Stimulated activated CD8-positive, alpha-beta memory T cell treated with anti-CD3 and anti-CD28 coated beads, Interleukin-2, amount 100 ng/mL, for 48 hours (primary cell): Measurements from ENCODE around the gene PCNX2.
A peak's percentile ranks its signal among the peaks of the same experiment; 100 is the strongest.

ENCODE experiments used
- DNase-seq, 2 donors: peaks; one replicate each; pipeline ENCODE4 v3.0.0-alpha.2; 2020; ENCODE audit warnings: low read depth in 2 of 2

PCNX2 gene

GRCh38 chr1:232962761-232963745, 332.5 kb downstream of the PCNX2 start:
- DNase-seq: no peak

- no peak for DNase-seq
Observed at GRCh38 chr1:232958067-232958466, 337.5 kb downstream of the PCNX2 start.

GRCh38 chr1:232956081-232956480, 339.4 kb downstream of the PCNX2 start:
- DNase-seq: no peak

- DNase-seq: no peak
Observed at GRCh38 chr1:232954594-232955365, 340.7 kb downstream of the PCNX2 start.

DNA sequence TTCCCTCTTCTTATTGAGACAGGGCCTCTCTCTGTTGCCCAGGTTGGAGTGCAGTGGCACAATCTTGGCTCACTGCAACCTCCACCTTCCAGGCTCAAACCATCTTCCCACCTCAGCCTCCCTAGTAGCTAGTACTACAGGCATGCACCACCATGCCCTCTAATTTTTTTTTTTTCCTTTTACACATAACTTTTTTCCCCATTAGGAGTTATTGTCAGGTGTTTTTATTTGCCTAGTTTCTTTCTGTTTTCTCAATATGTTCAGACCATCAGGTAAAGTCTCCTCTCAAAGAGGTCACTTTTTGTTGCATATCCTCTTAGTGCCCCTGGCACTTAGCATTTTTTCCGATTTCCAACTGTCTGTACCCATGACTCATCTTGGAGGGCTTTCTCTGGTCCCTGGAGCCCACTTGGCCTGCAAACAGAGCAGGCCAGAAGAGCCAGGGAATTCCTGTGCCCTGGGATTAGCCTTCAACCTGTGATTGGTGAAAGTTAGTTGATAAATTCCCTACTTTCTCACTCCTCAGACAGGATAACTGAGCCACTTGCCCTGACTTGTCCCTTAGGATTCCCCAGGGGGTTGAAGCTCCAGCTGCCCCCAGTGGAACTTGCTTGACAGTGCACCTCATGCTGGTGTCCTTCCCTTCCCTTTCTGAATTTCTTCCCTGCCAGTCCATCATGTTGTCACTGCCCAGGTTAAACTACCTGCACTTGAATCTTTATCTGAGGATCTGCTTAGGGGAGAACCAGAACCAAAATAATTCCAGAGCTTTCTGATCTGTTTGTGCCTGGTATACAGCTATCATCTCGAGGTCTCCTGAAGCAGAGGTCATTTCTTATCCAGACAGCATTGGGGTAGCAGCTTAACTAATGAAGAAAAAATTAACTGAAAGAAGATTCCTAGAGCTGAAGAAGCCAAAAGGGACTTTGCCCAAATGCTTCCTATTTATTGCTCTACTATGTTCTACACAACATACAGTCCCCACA, 342.7 kb downstream of the PCNX2 start:
- DNase-seq: no peak

DNA sequence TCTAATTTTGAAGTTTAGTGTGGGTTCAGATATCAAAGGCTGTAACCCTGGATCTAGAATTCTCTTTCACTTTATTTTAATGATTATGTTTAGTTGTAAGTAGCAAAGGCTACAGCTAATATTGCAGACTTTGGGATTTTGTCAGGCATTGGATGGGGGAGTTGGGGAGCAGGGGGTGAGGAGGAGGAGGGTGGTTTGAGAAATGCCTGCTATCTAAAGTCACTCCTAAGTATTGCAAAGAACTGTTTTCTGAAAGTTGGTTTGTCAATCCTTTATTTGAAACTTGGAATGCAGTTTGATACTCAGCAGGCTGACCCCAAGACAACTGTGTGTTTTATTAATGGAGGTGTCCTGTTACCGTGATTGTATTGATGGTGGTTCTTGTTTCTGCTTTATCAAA, 343.9 kb downstream of the PCNX2 start:
- no peak for DNase-seq

DNA sequence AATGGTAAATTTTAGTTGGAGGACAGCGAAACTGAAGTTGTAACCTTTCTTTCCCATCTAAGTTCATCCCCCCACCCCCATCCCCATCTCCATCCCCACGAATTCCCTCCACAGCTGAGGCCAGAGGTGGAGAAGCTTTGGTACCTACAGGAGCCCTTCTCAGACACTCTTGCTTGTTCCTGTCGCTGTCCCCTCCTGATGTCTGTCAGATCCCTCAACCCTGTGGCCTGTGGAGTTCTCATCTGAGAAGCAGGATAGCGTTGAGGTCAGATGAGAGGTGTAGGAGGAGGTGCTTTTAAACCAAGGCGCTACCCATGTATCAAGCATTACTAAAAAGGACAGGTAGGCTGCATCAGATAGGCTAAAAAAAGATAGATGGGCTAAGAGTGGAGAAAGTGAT, 344.3 kb downstream of the PCNX2 start:
- DNase-seq: no peak

GRCh38 chr1:232950197-232951176, 345.0 kb downstream of the PCNX2 start, which contains the start of gene NTPCR:
TSS of gene NTPCR (plus strand) at chr1:232950611. CDS start at chr1:232950711, 100 bp downstream.
- DNase-seq: peak; percentile 93 to 96

DNA sequence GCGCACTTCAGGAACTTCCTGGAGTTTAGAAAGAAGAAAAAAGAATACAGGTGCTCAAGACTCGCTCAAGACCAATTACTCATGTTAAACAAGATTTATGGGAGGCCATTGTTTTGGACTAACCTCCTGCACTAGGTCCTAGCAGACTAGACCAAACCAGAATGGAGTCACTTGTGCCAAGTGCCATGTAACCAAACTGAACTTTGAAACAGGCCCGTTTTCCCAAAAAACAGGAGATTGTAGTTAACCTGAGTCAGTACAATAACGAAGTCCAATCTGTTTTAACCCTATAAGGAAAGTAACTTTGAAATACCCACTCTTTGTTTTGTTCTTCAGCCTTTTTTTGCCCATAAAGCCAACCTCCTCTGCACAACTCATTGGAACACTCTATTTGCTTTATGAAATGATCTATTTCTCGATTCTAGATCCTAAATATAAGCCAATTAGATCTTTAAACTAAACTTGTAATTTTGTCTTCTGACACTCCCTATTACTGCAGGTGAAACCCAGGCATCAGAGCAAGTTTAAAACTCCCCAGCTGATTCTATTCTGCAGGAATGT, 345.8 kb downstream of the PCNX2 start:
- DNase-seq: no peak

DNA sequence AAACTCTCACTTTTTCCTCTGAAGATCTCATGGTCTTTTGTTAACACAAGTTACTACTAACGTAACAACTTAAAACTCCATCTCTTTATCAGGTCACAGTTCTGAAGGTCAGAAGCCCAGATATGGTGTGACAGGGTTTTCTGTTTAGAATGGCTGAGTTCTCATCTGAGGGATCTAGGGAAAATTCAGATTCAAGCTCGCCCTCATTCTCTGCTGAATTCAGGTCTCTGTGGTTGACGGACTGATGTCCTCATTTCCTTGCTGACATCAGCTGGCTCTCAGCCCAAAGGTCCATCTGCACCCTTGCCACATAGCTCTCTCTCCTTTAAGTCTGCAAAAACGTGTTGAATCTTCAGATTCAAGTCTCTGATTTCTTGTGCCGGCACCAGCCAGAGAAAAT, 351.2 kb downstream of the PCNX2 start:
- DNase-seq: no peak

DNA sequence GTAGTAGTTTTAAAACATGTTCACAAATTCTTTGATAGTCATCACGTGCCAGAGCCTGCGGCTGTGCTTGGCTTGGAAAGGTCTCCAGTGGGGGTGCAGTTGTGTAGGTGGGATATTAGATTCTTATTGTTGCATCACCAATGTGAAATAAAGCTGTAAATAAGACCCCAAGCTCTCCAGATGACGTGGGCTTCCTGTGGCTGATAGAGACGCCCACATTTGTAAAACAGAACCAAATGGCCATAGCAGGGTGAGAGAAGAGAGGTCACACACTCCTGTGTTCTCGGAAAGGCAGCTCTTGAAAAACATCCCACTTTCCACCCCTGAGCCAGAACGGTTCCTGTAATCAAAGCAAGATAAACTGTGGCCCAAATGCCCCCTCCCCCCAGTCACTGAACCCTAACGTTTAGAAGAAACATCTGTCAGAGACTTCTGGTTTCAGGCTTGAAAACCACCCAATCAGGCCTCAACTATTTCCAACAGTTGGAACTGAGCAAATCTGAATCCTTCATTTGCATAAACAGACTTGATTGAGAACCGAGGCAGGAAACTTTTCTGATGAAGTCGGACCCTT, 351.8 kb downstream of the PCNX2 start:
- DNase-seq: peak in 1 of 2 donors; percentile 28

DNA sequence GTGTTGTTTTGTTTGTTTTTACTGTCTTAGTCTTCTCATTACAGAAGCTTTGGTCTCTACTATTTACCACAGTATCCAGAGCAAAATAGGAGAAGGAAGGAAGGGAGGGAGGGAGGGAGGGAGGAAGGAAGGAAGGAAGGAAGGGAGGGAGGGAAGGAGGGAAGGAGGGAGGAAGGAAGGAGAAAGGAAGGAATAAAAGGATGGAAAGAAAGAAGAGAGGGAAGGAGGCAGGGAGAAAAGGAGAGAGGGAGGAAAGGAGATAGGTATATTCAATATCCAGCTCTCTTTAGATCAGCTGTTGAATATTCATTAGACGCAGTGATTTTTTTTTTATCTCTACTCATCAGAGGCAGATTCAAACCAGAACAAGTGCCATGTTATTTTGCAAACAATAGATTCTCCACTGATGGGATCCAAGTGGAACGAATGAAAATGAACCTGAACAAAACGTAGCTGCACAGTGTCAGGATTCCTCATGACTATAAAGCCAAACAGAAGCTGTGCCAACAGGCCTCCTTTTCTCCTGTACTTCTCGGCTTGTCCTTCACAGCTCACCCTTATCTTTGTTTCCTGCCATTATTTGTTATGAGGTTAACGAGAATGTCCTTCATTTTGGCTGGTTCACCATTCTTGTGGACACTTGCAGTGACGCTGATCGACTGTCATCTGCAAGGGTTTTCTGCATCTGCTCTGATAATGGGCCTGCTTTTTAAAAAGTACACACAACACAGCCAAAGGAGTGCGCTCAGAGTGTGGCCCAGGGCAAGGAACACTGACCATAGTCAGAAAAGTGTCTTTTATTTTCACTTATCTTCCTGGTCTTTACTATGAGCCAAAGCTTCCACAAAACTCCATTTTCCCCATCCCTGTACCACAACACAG, 352.9 kb downstream of the PCNX2 start:
- no peak for DNase-seq

GRCh38 chr1:232940262-232940661, 355.3 kb downstream of the PCNX2 start:
- no peak for DNase-seq

GRCh38 chr1:232939748-232940147, 355.8 kb downstream of the PCNX2 start:
- DNase-seq: no peak

DNA sequence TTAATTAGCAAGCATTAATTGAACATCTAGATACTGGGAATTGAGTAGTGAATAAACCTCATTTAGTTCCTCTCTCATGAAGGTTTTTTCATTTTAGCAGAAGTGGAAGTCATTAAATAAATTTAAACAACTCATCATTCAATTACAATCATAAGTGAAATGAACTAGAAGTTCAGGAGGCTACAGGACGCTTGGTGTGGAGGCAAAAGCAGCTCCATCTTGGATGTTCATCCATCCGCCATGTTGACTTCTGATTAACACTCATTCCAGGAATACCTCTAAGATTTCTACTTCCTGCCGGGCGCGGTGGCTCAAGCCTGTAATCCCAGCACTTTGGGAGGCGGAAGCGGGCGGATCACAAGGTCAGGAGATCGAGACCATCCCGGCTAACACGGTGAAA, 356.6 kb downstream of the PCNX2 start:
- DNase-seq: no peak

GRCh38 chr1:232937741-232938375, 357.7 kb downstream of the PCNX2 start:
- DNase-seq: no peak

DNA sequence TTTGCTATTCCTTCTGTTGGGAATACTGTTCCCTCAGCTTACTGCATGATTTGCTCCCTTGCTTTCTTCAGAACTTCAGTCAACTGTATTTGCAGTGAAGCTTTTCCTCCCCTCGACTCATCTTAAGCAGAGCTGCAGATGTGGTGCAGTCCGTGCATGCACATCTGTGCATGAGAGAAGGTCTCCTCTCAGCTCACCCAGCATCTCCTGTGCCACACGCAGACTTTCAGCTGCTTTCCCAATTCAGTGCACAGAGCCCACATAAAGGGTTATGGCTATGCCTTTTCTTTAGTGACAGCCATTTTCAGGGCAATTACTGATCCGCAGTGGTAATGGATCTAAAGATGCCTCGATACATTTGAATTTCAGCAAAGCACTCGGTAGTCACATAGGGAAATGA, 358.6 kb downstream of the PCNX2 start:
- DNase-seq: no peak
